ENCODE measurements around the gene NEK10.
"Not testable (repeated sequence)": the region's sequence is repeated elsewhere in the genome, so short reads cannot be mapped to it uniquely, and the experiment has no call there.

The NEK10 gene, protein sequence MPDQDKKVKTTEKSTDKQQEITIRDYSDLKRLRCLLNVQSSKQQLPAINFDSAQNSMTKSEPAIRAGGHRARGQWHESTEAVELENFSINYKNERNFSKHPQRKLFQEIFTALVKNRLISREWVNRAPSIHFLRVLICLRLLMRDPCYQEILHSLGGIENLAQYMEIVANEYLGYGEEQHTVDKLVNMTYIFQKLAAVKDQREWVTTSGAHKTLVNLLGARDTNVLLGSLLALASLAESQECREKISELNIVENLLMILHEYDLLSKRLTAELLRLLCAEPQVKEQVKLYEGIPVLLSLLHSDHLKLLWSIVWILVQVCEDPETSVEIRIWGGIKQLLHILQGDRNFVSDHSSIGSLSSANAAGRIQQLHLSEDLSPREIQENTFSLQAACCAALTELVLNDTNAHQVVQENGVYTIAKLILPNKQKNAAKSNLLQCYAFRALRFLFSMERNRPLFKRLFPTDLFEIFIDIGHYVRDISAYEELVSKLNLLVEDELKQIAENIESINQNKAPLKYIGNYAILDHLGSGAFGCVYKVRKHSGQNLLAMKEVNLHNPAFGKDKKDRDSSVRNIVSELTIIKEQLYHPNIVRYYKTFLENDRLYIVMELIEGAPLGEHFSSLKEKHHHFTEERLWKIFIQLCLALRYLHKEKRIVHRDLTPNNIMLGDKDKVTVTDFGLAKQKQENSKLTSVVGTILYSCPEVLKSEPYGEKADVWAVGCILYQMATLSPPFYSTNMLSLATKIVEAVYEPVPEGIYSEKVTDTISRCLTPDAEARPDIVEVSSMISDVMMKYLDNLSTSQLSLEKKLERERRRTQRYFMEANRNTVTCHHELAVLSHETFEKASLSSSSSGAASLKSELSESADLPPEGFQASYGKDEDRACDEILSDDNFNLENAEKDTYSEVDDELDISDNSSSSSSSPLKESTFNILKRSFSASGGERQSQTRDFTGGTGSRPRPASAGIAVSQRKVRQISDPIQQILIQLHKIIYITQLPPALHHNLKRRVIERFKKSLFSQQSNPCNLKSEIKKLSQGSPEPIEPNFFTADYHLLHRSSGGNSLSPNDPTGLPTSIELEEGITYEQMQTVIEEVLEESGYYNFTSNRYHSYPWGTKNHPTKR

DNA sequence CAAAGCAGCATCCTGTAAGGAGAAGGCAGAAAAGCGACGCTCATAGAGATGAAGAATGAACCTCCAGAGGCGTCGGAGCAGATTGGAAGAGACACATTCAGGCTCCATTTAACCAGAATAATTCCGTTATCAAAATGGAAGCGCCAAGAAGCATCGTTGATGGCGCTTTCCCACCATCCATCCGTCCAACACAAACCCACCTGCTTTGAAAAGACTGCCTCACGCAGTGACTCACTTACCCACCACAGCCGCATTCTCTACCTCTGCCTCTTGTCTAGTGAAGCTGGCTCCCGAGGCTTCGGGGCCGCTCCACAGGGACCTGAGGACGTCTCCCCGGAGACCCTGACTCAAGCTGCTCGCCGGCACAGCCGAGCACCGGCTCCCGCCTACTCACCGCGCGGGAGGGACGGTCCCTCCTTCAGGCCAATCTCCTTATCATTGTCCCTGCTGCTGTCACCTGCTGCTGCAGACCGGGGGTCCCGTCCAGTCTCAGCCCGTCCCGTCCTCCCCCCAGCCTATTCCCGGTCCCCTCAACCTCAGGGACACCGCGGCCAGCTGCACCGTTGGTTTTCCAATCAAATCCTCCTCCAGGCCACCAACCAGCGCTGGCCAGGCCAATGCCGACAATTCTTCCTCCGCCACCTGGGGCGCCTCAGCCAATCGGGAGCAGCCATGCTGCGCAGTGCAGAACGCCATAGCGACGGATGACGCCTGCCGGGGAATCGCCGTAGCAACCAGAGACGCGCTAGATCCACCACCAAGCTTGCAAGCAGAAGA, at the start of gene NEK10:
Gene NEK10 (minus strand): TSS at position 553 of the 777 bp plus-strand sequence. CDS start 16,501 bp downstream, outside the sequence.
- DNase-seq = peak; percentile 88

DNA sequence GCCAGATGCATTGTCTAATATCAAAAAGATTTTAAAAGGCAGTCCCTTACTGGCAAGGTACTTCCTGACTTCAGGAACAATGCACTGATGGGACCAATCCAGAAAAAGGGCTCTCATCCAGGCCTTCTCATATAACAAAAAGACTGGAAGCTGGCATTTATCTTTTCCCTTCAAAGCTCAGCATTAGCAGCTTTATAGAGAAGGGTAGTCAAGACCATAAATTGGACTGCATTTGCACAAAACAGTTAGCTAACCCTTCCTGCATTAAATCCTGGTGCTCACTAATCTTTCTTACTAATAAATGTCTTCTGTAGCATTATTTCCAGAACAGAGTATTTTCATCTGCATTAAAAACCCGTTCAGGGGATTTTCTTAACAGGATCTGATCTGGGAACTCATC, 46.0 kb upstream of the NEK10 start:
- DNase-seq = no peak

DNA sequence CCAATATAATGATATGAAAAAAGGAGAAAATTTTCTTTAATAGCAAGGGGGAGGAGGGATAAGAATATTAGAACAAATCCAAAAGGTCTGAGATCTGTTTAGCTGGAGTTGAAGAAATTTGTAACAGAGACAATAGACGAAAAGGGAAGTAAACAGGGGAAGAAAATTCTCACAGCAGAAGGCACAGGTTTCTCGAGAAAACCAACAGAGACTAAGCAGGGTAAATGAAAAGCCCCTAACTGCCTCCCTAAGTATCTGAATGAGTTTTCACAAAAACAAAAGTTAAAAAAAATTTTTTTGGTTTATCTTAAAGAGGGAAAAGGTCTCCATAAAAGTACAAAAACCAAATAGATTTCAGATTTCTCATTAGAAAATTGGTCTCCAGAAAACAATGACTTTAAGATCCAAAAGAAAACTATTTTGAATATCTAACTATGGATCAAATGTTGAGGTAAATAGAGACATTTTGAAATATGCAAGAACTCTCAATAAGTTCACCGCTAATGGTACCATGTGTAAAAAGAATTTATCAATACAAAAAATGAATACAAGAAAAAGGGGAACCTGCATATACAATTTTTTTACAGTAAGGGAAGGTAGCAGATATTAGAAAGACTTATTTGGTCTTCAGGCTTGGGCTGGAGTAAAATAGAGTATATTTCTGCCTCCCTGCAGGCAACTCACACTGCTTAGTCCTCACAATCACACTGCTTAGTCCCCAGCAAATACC, 23.9 kb upstream of the NEK10 start:
- no peak for DNase-seq

DNA sequence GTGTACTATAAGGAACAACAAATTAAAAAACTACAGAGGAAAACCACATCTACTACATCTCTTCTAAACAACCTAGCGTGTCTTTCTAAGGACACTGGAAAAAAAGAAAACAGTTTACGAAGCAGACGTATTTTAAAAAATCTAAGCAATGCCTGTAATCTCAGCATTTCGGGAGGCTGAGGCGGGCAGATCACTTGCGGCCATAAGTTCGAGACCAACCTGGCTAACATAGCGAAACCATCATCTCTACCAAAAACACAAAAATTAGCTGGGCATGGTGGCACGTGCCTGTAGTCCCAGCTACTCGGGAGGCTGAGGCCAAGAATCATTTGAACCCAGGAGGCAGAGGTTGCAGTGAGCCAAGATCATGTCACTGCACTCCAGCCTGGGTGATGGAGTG, 23.2 kb upstream of the NEK10 start:
- not testable (repeated sequence) for DNase-seq

DNA sequence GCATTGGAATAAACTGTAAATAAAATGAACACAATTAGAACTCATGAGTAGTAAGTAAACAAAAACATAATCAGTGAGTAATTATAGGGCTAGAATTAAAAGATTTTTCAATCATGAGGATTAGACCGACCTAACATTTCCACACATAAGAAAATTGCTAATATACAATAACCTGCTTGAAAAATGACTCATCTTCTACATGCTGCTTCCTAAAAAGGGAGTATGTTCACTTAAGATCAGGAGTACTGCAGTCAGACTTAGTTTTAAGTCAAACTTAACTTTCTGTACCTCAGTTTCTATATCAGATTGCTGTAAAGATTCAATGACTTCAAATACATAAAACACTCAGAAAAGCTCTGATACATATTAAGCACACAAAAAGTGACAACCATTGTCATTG, 22.6 kb upstream of the NEK10 start:
- no peak for DNase-seq

DNA sequence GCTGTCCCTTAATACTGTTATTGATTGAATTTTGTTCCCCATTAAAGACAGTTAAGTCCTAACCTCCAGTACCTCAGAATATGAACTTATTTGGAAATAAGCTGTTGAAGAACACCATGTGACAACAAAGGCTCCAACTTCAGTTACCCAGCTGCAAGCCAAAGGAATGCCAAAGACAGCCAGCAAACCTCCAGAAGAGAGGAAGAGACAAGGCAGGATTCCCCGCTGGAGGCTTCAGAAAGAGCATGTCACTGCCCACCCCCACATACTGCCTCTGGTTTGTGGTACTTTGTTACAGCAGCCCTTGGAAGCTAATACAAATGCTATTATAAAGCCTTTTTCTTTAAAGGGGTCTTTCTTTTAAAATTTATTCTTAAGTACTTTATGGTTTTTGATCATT, 18.4 kb upstream of the NEK10 start:
- no peak for DNase-seq

DNA sequence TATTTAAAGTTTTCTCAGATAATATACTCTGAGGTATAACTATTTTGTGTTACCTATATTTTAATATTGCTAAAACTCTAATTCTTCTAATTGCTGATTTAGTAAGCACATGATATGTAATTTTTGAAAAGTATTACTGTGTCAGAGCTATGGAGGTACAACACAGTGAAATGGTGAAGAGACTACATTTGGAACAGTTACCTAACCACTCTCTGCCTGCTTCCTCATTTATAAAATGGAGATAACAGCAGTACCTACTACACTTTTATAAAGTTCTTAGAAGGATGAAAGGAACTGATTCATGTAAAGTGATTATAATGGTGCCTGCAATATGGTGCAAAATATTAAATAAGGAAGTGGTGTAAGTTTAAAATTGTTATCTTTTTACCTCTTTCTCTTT, 16.3 kb upstream of the NEK10 start:
- no peak for DNase-seq

DNA sequence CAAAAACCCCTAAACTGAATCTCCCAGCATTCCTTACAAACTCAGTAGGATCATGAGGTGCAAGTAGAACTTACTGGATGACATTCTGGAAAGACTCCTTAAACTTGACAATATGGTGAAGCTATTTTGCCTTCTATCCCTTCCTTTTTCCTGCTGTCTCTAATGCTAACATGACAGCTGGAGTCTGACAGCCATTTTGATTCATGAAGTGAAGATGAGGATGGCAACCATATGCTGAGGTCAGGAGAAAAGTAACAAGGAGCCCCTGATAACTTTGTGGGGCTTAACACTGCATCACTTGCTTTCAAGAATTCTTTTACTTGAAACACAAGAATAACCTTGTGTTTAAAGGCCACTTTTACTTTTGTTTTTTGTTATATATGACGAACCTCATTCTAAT, 15.0 kb upstream of the NEK10 start:
- DNase-seq = no peak

DNA sequence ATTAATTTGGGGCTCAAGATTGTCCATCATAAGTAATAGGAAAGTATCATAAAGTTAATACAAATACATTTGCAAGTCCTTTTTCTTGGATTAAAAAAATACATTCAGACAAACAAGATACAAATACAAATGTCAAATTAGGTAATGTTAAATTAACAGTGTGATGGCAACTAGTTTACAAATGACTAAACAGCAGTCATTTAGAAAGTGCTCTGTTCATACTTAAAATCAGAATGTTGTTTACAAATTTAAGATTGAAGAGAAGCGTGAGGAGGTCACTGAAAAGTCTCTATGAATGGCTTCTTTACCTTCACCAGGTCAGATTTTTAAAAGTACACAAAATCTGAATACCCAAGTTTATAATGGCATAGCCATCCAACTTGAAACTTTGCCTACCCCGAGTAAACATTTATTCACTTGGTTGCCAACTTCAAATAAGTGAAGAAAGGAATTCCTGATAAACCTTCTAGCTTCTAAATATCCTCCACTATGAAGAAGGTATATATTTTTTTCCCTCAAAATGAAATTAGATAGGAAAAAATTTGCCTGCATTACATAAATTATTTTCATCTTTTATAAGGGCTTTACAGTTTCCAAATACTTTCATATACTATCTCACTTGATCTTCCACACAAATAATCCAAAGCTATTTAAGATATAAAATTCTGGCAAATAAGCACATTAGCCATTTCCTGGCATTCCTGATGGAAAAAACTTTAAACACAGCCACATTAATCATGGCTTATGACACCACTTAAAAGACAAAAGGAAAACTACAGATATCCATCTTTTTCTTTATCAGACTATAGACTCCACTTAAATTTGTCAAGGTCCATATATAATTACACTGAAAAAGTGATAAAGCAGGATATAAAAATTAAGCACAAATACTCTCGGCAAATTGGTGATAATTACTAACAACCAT, 11.5 kb upstream of the NEK10 start:
- DNase-seq = no peak

DNA sequence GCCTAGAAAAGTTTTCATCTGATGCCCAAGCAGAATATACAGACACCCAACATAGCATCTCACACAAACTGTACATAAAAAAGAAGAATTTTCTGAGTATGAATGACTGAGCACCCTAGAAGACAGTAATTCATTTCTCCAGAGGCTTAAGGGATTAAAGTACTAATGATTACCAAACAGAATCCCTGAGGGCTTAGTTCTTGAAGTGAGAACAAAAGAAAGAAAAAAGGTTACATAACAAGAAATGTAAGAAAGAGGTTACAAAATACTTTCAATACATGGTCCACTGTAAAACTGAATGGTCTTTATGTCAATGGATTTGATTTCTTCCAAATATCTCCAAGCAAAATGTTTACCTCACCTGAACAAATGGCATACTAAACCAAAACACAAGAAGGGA, 9.1 kb upstream of the NEK10 start:
- no peak for DNase-seq

DNA sequence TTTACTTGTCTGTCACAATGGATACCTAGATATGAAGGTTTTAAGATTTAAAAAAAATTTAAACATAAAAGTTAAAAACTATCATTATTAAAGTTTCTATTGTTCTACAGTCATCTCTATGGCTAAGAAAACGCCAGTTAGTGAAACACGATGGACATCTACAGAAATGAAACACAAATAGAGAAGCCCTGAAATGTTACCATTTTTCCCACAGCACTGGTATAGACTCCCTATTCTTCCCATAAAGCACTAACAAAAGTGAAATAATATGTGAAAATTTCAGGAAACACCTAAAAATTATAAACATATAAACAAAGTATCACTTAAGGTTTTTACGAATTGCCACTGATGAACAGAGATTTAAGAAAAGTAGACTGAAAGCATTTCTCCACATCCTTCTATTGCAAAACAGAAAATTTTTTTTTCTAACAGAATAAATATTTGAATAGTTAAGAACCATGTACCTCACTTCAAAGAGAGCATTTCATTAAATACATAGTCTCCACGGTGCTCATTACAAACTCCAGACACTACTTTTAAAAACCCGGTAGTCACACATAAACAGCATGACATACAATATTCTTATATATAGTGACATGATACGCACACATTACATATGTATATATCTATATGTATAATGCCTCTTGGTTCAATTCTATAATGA, 7.1 kb upstream of the NEK10 start:
- no peak for DNase-seq

DNA sequence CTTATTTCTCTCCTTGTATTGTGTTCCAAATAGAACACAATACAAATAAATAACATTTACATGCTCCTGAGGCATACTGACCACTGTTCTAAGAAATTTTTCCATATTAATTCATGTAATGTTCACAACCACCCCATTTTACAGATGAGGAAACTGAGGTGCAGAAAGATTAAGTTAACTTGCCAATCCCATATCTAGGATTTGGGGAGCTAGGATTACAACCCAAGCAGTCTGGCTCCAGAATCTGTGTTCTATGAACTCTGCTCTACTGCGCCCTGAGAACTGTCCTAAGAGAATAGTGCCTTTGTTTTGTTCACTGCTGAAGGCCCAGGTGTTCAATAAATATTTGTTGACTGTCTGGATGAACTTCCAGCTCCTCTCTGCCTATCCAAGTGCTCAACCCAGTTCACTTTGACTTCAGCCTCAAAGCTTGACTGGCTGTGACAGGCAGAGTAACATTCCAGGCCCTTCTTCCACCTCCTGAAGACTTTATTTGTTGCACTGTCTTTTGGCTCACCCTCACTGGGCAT, 3.1 kb downstream of the NEK10 start:
- no peak for DNase-seq

DNA sequence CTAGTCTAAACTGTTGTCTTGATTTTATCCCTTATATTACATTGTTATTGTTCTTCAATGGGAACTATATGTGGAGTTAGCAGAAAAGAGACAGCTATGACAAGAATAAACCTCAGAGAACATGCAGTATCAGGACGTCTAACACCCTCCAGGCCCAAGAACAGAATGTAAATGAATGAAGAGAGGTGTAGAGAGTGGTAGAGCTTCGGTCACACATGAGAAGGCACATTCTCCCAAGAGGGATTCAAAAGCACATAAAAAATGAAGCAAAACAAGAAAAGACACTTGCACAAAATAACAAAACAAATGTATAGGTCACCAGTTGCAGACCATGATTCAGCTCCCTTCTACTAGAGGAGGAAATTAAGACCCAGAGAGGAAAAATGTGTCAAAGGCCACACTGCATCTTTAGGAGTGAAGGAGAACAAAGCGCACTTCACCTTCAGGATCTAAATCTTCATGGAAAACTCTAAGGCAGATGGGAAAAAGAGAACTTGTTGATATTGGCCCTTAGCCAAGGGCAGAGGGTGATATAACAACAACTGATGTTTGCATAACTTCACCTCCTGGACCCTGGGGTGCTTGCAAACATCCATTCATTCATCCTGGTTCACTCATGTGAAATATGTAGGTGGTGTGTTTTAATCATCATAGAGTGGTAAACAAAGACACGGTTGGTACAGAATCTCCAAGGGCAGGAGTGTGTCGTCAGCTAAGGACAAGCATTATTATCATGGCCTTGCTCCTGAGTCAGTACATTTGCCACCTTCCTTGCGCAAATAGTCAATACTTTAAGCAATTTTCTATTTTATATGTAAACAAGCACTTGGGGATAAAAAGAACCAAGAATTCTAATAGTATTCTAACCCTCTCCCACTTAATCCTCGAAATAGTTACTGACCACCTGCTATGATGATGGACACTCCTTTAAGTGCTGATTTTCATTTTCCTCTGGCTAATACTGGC, 8.8 kb downstream of the NEK10 start:
- no peak for DNase-seq

DNA sequence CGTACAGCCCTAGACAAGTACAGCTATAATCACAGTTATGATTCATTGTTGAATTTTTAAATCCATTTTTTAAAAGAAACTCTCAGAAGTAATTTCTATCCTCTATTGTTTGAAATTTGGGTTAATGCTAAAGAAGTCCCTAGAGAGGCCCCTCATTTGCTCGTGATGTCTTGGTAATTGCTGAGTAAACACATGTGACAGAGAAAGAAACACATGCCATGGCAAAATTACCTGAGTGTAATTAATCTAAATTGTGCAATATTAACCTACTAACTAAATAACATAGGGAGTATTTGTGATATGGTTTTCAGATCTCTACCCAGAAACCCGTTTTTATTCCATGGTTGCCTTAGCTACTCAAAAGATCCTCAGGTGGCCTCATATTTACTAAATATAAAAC, 10.8 kb downstream of the NEK10 start:
- DNase-seq = no peak

DNA sequence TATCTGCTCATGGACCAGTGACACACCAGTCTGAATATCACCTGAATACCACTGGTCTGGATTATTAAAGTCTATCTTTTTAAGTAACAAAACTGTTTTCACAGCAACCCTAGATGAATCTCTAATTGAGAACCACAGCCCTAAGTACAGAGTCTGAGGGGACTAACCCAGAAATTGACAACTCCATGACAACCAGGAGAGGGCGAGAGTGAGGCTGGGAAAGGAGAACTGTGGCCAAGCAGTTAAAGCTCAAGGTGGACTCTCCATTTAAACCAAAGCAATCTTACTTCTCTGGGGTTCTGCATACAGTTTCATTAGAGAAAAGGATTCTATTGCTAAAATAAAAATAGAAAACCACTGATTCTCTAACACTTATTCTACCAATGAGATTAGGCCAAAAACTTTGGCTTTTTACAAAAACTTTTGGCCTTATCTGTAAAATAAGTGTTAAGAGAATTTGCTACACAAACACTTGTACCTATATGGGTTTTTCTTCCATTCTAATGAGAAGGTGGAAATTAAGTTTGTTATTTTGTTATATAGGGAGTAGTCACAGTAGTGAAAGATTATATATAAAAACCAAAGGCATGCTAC, 11.4 kb downstream of the NEK10 start:
- DNase-seq = peak; percentile 58

DNA sequence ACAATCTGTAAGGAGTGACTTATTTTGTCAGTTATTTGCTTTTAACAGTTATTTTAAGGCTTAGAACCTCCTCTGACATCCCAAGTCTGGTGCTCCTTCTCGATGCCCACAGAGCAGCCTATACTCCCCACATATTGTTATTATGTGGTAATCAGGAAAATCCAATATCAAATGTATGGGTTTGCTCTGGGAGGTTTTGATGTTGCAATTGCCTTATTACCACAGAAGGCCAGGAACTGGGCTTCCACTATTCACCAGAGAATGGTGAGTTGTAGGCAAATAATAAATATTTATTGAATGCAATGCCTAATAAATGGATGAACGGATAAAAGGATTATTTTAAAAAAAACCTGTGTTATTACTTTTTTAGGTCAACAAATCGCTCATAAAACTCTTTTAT, 12.2 kb downstream of the NEK10 start:
- no peak for DNase-seq

DNA sequence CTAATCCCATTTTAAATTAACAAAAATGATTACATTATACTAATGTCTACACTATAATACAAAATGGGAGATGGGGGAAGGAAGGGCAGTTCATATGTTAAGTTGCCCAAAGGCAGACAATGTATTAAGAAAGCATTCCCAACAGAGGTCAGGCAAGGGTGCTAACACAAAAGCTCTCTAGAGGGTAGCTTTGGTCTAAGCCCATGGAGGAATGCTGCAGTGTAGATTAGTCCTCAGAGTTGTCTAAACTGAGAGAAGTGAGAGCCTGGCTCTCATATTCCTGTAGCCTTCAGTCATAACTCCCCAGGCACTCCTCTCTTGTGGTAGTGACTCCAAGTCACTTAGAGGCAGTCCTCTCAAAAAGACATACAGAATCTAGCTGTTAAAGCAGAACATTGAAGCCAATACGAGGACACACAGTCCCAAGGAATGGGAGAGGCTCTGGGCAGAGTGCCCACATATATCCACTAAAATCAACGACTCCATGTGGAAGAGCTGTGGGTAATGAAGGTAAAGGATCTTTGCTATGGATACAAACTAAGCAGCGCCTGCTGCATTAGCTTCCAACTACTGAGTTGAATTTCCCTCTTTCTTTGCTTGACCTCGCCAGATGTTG, 14.5 kb downstream of the NEK10 start:
- DNase-seq = no peak

DNA sequence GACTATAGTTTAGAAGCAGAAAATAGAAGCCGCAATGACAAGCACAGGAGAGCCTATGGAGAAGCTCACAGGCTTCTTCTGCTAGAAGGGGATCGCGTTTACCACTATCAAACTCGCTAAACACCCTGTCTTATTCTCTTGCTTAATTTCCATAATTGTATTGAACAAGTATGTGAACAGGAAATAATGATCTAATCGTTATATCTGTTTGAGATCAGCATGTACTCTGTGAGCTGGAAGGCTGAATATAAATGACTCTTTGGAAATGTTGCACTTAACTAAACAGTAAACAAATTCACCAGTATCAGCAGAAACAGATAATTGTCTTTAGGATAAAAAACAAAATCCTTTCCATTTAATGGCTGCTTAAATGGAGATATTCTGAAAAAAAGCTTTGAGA, 15.0 kb downstream of the NEK10 start:
- no peak for DNase-seq

Data from activated gamma-delta T cell treated with Interleukin-2 at 50 U/mL for 16 hours (primary cell).